ENCODE data around the gene NPHP4. TPM values are rescaled to one million over a fixed set of nuclear protein-coding genes. Genes with fewer than 3 reads are reported as not detected.

Gene NPHP4
- total and polyA plus RNA-seq, 9 of the 15 experiments (the other 6 are each of a cell fraction or from before 2014, with no cell fraction given), result 0.52 to 26.2 (median 6.7) TPM

DNA sequence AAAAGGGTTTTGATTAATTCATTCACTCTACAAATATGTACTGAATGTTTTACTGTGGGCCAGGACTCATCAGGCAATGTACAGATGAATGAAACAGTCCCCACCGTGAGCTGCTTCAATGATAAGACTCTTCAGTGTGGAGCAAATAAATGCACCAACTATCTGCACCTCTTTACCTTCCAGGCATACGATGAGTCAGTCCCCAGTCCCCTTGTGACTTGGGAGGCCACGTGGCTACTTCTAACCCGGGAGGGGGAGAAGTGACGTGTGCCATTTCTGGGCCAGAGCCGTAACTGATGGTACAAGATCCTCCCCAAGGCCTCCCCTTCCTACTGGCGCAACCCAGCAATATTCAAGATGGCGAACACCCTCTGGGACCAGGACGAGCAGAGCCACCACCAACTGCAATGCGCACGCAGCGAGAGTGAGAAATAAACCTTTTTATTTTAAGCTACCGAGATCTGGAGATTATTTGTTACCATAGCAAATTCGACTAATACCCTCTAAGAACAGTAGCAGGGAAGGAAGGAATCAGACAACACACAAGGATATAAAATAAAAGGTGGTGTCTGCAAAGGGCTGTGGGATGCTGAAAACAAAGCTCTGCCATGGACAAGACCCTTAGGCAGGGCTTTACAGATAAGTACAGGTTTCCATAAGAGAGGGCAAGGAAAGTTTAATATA is 74.5 kb downstream of the NPHP4 start (continued):
- TF ChIP-seq, protein P1, sequence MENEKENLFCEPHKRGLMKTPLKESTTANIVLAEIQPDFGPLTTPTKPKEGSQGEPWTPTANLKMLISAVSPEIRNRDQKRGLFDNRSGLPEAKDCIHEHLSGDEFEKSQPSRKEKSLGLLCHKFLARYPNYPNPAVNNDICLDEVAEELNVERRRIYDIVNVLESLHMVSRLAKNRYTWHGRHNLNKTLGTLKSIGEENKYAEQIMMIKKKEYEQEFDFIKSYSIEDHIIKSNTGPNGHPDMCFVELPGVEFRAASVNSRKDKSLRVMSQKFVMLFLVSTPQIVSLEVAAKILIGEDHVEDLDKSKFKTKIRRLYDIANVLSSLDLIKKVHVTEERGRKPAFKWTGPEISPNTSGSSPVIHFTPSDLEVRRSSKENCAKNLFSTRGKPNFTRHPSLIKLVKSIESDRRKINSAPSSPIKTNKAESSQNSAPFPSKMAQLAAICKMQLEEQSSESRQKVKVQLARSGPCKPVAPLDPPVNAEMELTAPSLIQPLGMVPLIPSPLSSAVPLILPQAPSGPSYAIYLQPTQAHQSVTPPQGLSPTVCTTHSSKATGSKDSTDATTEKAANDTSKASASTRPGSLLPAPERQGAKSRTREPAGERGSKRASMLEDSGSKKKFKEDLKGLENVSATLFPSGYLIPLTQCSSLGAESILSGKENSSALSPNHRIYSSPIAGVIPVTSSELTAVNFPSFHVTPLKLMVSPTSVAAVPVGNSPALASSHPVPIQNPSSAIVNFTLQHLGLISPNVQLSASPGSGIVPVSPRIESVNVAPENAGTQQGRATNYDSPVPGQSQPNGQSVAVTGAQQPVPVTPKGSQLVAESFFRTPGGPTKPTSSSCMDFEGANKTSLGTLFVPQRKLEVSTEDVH (IDR thresholded peaks at IDR 0.05; ENCODE audit: low read depth, partially characterized antibody), result peak; percentile 50
- TF ChIP-seq TAF7 (tag; IDR thresholded peaks at IDR 0.05) (peak; percentile 99), ZNF140 (CRISPR knock-in tag; IDR thresholded peaks at IDR 0.05) (no peak), SNIP1 (IDR thresholded peaks at IDR 0.05; ENCODE audit: low read depth) (no peak), MBD2 (IDR thresholded peaks at IDR 0.05; ENCODE audit: borderline replicate concordance, low read depth) (no peak), TBL1XR1 (IDR thresholded peaks at IDR 0.05; ENCODE audit: low read length in 2 of 2) (peak in 1 of 2 experiments; percentile 72; a peak in 2 of 4 replicates), STAT6 (CRISPR knock-in tag; IDR thresholded peaks at IDR 0.05) (no peak), ELF4 (CRISPR knock-in tag; IDR thresholded peaks at IDR 0.05) (peak; percentile 11; the same call in 1 of the 2 replicates), SIRT6 (IDR thresholded peaks at IDR 0.05; ENCODE audit: low read depth, low read length) (no peak), ZFP36 (IDR thresholded peaks at IDR 0.05; ENCODE audit: low read depth, low read length, partially characterized antibody) (peak; percentile 17), ZBED1 (IDR thresholded peaks at IDR 0.05) (no peak)
- TF ChIP-seq, protein P2, sequence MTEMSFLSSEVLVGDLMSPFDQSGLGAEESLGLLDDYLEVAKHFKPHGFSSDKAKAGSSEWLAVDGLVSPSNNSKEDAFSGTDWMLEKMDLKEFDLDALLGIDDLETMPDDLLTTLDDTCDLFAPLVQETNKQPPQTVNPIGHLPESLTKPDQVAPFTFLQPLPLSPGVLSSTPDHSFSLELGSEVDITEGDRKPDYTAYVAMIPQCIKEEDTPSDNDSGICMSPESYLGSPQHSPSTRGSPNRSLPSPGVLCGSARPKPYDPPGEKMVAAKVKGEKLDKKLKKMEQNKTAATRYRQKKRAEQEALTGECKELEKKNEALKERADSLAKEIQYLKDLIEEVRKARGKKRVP (CRISPR knock-in tag; IDR thresholded peaks at IDR 0.05), result peak; percentile 73
